HG02852 (cell line): Measurements from ENCODE around the gene GTF2A1L.
"Not testable (repeated sequence)": the region's sequence is repeated elsewhere in the genome, so short reads cannot be mapped to it uniquely, and the experiment has no call there.

Experiments used
- ATAC-seq: cut with Tn5 transposase; IDR thresholded peaks from one replicate; pipeline ENCODE4 v1.9.1; 2021; ENCODE audit warnings: mild to moderate bottlenecking, moderate library complexity; ENCODE audit not compliant: unreplicated experiment

Gene GTF2A1L, protein sequence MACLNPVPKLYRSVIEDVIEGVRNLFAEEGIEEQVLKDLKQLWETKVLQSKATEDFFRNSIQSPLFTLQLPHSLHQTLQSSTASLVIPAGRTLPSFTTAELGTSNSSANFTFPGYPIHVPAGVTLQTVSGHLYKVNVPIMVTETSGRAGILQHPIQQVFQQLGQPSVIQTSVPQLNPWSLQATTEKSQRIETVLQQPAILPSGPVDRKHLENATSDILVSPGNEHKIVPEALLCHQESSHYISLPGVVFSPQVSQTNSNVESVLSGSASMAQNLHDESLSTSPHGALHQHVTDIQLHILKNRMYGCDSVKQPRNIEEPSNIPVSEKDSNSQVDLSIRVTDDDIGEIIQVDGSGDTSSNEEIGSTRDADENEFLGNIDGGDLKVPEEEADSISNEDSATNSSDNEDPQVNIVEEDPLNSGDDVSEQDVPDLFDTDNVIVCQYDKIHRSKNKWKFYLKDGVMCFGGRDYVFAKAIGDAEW

DNA sequence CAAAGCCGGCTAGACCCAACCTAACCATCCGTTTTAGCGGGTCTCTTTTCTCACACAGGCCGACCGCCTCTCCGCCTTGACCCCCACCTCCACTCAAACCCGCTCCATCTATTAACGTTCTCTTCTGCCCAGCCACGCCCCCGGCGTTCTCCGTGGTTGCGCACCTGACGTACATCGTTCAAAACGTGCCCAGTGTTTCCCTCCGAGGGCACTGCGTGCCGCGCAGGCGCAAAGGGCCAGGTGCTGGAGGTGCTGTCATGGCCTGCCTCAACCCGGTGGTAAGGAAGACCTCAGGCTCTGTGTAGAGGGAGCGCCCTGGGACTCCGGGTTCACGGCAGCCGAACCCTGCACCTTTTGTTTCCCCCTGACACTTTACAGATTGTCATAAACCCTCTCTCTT lies at the start of gene GTF2A1L:
TSS of gene GTF2A1L (plus strand) at position 239 of the 400 bp plus-strand sequence. CDS start at position 258, 19 bp downstream.
- ATAC-seq: no peak

DNA sequence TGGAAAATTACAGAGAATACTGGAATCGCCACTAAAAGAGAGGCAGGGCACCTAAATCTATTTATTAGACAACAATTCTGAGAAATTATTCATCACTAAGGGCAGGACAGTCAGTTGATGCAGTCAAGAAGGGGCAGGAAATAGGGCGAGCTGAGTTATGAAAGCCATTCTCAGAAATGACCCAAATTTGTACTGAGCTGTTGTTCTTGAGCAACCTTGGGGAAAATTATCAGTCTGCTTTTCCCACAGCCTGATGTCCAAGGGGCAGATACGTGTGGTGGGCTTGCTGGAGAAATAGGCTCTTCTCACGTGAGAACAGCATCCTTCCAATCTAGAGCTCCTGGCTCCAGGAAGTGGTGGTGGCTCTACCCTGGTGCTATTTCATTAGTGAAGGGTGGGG lies 49.1 kb upstream of the GTF2A1L start:
- ATAC-seq: no peak

DNA sequence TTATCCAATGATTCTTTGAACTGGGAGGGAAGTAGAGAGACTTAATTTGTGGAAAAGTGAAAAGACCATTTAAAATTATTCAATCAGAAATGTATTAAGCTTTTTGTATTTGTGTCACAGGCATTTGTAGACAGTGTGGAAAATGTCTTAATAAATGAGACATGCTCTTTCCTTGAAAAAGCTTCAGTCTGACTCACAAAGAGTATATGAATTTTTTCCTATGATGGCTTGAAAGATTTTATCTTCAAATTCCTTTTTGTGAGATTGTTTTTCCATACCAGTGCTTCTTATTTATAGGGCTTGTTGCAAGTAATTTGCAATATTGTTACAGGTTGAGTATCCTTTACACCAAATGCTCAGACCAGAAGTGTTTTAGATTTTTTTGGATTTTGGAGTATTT lies 48.2 kb upstream of the GTF2A1L start:
- ATAC-seq: no peak

DNA sequence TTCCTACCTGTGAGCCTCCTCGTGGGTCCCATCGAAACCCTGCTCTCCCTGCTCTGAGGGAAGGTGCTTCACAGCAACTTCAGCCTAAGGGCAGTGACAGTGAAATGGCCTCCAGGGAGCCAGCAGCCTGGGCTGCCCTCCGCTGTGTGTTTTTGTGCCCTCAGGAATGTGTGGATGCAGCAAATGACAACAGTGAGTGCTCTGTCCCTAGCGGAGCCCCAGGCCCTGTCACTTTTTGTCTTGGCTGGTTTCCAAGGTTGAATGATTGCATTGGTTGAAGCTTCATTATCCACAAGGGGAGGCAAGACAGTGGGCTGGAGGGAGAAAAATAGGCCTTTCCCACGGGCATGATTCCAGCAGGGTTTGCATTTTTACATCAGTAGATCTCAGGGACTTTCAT lies 44.8 kb upstream of the GTF2A1L start:
- no peak for ATAC-seq

DNA sequence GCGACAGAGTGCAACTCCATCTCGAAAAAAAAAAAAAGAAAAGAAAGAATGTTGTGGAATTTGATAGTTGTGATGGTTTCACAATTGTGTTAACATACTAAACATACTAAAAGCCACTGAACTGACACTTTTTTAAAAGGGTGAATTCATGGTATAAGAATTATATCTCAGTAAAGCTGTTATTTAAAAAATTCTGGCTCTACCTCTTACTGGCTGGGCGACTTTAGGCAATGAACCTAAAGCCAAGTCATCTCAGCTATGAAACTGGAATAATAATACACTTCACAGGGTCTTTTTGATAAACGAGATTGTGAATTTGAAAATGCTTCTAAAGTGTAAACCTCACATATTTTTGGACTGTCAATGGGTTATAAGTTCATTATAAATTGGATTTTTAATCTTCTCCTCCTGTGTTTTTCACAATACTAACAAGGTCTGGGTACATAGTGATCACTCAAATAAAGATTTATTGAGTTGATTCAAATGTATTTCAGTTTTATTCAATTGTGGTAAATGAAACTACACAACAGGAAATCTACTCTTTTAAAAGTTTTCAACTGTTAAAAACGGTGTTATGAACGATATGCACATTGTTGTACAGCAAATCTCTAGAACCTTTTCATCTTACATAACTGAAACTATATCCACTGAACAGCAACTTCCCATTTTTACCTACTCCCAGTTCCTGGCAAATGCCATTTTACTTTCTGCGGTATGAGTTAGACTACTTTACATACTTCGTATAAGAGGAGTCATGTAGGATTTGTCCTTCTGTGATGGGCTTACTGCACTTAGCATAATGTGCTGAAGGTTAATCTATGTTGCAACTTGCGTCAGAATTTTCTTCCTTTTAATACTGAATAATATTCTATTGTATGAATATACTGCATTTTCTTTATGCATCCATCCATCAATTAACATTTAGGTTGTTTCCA lies 43.0 kb upstream of the GTF2A1L start:
- ATAC-seq: no peak

DNA sequence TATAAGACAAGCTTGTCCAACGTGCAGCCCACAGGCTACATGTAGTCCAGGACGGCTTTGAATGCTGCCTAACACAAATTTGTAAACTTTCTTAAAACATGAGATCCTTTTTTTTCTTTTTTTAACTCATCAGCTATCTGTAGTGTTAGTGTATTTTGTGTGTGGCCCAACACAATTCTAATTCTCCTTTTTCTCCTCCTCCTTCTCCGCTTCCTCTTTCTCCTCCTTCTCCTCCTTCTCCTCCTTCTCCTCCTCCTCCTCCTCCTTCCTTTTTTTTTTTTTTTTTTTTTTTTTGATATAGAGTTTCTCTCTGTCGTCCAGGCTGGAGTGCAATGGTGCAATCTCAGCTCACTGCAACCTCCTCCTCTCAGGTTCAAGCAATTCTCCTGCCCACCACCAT lies 39.3 kb upstream of the GTF2A1L start:
- ATAC-seq: no peak

DNA sequence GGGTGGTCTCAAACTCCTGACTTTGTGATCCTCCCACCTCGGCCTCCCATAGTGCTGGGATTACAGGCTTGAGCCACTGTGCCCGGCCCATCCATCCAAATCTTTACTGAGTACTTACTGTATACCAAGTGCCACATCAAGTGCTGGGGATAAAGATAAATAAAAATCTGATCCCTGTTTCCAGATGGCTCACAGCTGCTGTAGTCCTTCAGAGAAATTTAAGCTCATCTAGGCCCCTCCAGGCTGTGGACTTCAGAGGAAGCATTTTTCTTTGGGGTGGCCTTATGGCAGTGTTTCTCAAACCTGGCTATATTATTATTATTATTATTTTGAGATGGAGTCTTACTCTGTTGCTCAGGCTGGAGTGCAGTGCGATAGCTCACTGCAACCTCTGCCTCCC lies 33.7 kb upstream of the GTF2A1L start:
- ATAC-seq: no peak

DNA sequence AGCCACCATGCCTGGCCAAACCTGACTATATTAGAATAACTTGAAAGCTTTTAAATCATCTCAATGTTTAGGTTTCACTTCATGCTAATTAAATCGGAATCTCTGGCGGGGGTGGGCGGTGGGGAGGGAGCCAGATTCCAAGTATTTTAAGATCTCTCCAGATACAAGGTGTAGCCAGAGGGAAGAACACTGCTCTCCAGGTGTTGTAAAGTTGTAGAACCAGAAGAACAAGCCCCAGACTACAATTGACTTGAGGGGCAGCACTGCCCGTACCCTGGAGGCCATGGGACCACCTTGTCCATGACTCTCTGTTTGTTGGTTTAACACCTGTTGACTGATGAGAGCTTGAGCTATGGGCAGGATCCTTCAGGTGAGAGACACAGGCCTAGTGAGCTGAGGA lies 33.1 kb upstream of the GTF2A1L start:
- ATAC-seq: no peak

DNA sequence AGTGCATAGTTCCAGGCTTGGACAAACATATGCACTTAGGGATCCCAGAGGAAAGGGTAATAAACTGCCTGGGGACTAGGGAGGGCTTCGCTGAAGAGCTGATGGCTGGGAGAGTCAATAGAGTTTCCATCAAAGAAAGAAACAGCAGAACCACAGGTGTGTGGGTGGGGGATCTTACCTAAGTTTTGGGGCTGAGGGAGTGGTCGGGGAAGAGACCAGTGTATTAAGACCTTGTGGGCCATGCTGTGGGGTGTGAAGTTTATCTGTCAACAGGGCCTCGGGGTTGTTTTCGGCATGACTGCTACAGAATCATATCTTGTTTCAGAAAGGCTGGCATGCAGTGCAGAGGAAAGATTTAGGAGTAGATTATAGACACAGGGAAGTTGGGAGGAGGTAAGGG lies 31.2 kb upstream of the GTF2A1L start:
- no peak for ATAC-seq

DNA sequence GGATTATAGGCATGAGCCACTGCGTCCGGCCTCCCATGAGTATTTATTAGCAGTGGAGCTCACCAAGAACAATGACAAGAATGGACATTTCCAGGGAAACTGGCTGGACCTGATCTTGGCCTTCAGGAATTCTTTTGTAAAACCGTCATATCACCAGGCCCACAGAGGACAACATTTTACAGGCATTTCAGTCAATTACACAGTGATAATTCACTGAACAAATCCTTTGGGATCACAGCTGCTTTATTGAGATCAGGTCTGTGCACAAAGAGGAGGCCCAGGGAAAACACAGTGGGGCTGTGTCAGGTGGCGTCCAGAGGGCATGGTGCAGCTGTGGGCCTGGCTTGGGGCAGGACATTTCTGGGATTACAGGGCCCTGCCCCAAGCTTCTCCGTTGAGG lies 30.1 kb upstream of the GTF2A1L start:
- no peak for ATAC-seq

DNA sequence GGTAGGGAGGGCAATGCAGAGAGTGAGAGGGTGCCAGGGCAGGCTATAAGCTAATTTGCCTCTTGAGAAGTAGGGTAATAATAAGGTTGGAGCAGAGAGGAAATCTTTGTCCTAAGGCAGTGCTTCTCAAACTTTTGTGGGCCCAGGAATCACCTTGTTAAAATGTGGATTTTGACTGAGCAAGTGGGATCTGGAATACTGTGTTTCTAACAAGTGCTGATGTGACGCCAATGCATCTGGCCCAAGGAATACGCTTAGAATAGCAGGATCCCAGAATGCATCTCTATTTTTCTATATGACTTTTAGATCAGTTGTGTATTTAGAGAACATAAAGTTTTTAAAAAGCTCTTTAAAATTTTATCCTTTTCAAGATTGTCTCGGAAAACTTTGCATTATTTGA lies 29.7 kb upstream of the GTF2A1L start:
- ATAC-seq: no peak

DNA sequence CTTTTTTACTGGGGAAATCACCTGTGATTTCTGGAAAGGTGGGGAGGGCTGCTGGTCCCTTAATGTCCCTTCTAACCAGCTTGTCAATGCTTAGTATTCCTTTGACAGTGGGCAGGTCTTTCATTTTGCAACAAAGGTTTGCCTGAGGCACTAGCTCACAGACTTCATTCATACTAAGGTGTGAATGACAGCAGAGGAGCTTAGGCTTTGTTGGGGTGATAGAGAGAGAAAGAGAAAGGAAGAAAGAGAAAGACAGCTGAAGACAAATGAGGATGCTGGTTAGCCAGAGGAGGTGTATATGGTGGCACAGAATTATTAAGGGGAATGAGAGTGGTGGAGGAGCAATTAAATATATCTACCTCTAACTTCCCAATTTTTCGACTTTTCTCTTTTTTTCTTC lies 28.9 kb upstream of the GTF2A1L start:
- no peak for ATAC-seq

DNA sequence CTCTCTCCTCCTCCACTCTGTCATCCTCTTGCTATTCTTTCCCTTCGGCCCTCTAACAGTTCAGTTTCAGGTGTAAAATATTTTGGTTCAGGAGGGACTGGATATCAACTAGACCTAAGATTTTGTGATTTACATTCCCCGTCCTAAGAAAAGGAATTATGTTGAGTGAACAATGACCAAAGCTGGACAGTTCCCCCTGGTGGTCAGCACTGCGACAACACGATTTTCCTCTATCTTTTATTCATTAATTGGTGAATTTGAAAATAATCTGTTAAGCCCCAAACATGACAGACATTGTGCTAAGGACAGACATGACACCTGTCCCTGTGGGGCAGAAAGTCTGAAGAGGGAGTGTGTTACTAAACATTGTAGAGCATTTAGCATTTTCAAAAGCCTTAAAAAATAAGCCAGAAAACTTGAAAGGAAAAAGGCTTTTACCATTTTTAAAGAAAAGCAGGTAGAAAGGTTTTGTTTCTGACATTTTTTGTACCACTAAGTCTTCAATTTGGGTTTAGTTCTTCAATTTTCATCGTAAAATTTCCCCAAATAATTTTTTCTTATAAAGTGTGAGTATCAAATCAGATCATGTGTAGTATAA lies 28.4 kb upstream of the GTF2A1L start:
- ATAC-seq: no peak

DNA sequence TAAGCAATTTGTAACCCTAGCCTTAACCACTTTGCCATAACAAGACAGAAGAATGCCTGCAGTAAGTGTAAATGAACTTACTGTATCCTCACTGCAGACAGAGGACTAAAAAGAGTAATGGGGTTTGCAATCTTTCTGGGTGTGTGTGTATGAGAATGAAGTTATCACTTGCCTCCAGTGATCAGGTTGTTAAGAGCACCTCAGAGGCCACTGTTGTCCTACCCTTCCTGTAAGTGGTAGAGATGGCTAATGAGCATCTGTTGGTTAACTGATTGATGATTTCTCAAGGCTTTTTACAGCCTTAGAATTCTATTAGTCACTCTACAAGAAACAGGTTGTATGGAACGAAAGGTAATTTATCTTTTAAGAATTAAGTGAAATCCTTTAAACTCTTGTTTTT lies 27.6 kb upstream of the GTF2A1L start:
- no peak for ATAC-seq

DNA sequence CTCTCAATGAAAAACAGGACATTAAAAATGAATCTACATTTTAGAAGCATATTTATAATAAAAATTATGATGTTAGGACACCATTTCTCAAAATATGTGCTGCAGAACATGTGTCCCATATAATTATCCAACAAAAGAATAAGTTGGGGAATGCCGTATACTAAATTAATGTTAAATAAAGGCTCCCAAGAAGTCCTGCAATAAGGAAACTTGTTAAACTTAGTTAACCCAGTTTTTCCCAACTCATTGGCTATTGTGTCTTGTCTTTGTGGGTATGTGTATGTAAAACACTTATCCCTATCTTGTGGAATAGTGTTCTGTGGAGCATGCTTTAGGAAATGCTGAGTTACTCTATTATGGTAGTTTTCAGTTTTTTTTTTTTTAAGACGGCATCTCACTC lies 25.6 kb upstream of the GTF2A1L start:
- no peak for ATAC-seq

DNA sequence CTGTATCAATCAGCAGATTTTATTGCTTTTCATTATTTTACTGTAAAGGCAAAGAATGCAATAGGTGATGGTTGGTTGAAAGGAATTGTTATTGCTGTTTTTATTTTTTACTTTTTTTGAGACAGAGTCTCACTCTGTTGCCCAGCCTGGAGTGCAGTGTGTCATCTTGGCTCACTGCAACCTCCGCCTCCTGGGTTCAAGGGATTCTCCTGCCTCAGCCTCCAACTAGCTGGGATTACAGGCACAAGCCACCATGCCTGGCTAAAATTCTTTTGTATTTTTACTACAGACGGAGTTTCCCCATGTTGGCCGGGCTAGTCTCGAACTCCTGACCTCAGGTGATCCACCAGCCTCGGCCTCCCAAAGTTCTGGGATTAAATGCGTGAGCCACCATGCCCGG lies 20.9 kb upstream of the GTF2A1L start:
- ATAC-seq: not testable (repeated sequence)

DNA sequence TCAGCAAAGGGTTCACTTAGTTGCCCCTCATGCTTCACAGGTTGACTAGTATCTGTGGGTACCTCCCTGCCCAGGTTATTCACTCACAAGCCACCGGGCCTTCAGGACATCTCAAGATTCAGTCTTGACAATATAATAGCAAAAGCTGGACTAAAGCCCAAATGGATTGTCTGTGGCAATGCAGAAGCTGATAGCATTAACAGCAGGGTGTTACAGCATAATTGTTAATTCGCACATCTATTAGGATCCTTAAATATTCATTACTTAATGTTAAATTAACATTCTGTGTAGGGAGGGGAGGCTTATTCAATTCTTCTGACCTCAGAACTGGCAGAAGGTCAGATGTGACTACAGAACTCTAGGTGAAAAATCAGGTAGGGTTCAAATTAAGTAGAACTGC lies 20.2 kb upstream of the GTF2A1L start:
- no peak for ATAC-seq

DNA sequence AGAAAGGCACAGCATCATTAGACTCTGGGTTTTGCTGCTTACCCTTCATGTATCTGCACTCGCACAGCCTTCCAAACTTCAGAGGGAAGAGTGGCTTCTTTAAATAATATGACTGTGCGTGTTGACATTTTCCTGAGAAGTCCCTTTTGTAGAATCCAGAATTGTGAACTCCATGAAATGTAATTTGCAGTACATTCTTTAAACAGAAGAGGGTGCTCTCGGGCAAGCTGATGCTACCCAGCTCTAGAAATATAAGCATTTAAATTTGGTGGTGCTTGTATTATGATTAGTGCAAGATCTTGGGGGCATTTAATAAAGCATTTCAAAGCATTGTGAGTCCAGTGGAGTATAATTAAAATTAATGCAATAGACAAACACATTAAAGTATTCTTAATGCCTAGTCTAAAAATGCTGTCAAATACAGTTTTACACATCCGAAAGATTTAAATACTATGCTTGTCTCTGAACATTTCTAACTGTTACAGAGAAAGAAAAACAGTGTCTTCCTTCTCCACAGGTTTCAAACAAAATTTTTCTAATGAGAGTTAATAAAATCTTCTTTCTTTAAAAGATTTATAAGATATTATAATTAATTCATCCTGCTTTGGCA lies 17.3 kb upstream of the GTF2A1L start:
- ATAC-seq: no peak

DNA sequence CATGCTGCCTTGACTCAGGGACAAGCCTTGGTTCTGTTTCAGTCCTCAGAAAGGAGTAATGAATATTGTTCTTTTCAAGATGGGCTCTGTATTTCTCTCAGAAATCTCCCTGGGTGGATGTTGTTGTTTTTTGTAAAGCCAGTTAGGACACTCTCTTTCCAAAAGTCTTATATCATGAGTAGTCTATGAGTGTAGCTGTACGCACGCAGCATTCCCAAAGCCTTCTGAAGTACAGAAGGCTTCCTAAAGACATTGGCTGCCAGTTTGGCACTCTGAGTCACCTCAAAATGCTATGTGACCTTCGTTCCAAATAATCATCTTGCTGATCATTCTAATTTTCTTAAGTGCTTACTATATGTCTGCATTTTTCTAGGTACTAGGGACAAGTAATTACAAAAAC lies 16.7 kb upstream of the GTF2A1L start:
- ATAC-seq: no peak

DNA sequence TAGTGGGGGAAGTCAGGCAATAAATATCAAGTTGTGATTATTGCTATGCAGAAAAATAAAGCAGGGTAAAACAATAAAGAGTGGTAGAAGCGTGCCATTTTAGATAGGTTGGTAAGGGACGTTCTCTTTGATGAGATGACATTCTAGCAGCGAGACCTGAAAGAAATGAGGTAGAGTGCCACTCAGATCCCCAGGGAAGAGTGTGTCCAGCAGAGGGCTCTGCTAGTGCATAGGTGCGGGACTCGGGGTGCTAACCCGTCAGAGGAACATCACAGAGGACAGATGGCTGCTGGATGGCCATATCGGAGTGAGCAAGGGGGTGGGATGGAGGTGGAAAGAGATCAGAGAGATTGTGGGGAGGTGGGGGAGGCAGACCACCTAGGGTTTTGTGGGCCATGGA lies 16.3 kb upstream of the GTF2A1L start:
- ATAC-seq: no peak
